ENCODE data around the gene MAML2. TPM values are rescaled to one million over a fixed set of nuclear protein-coding genes. Genes with fewer than 3 reads are reported as not detected.

Gene MAML2
- total RNA-seq, 1 experiment from 2014 or later = 2.7 TPM

DNA sequence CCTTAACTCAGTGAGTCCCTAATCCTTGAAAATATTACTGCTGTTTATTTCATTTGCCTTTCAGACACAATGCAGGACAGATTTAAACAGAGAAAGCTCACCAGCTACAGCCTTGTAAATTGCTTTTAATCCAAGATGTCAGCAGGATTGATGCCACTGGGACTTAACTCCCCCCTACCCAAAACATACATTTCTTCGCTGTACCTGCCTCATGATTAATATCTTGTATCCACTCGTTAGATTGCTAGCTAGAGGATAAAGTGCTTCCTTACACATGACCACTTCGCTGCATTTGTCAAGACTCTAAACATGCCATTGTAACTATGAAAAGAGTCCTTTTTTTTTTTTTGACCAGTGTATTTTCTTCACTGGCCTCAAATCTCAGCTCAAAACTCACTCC is 236.3 kb downstream of the MAML2 start:
- Histone ChIP-seq H3K9ac (ENCODE audit: extremely low read depth, insufficient read length, low read length) (no peak overlapping the region), H2AK5ac (ENCODE audit: insufficient read length, low read length) (no peak overlapping the region), H4K8ac (replicated peaks; ENCODE audit: insufficient read length, low read depth, low read length) (no peak overlapping the region), H3K4me2 (ENCODE audit: insufficient read depth, insufficient read length, low read length) (no peak overlapping the region), H3T11ph (ENCODE audit: low read length) (no peak overlapping the region), H3K23me2 (ENCODE audit: insufficient read length, low read depth, low read length, poor library complexity, severe bottlenecking) (no peaks in the 10 kb centered on the region), H2AFZ (ENCODE audit: low read length) (no peak overlapping the region), H3K79me1 (ENCODE audit: insufficient read depth, low read depth, low read length, poor library complexity, severe bottlenecking) (no peaks in the 10 kb centered on the region), H3K14ac (ENCODE audit: insufficient read depth, low read length) (no peak overlapping the region), H3K27me3 (ENCODE audit: insufficient read depth, low read length) (no peaks in the 10 kb centered on the region), H4K5ac (ENCODE audit: insufficient read length, low read depth, low read length) (no peak overlapping the region), H3K4me1 (ENCODE audit: insufficient read depth, low read length) (peaks cover 12% of the 10 kb centered on the region; the same call in 1 of the 2 replicates), H2BK12ac (ENCODE audit: insufficient read length, low read depth, low read length) (no peak overlapping the region), H3K56ac (ENCODE audit: insufficient read length, low read depth, low read length) (no peak overlapping the region), H3K27ac (ENCODE audit: insufficient read length, low read depth, low read length) (no peak overlapping the region), H2BK20ac (ENCODE audit: low read depth, low read length, poor library complexity, severe bottlenecking) (no peak overlapping the region), H2BK15ac (ENCODE audit: low read depth, low read length) (no peak overlapping the region), H4K91ac (ENCODE audit: insufficient read length, low read depth, low read length) (no peak overlapping the region), H2BK120ac (ENCODE audit: low read depth, low read length, poor library complexity, severe bottlenecking) (no peak overlapping the region), H2BK5ac (ENCODE audit: insufficient read length, low read length) (no peak overlapping the region), H3K9me3 (ENCODE audit: control insufficient read depth, low read depth, low read length) (no peaks in the 10 kb centered on the region), H3K4ac (ENCODE audit: low read depth, low read length) (no peak overlapping the region), H4K20me1 (ENCODE audit: control insufficient read depth, insufficient read depth, insufficient read length) (no peaks in the 10 kb centered on the region), H3K23ac (ENCODE audit: insufficient read length, low read depth, low read length) (no peak overlapping the region), H3K18ac (ENCODE audit: insufficient read length, low read depth, low read length) (no peak overlapping the region), H3K79me2 (ENCODE audit: insufficient read depth, low read length) (no peaks in the 10 kb centered on the region)
- H3K27me3 Mint-ChIP-seq (ENCODE audit: low read depth) = no peaks in the 10 kb centered on the region
- H3K27ac Mint-ChIP-seq = no peak overlapping the region
- no peak overlapping the region for H3K4me3 Mint-ChIP-seq
- peaks cover 13 to 21% of the 10 kb centered on the region in 2 experiments for H3K4me1 Mint-ChIP-seq
- H3K36me3 Mint-ChIP-seq (ENCODE audit: insufficient read depth in 1 of 3, low read depth in 3 of 3) = no peaks in the 10 kb centered on the region
- TF ChIP-seq CTCF (conservative IDR thresholded peaks at IDR 0.05) = no peak
- H3K9me3 Mint-ChIP-seq = no peaks in the 10 kb centered on the region
- no CpG with 5 or more reads among the region's 3 CpGs for WGBS (ENCODE audit: extremely low coverage, insufficient read length, low lambda C conversion rate)
- DNase-seq = no peak
